Stimulated activated naive B cell treated with anti-CD40 and anti-IgM and Interleukin-4, amounts not matched to agents 10 μg/mL and 1 μg/mL and 100 μg/mL, for 72 hours (primary cell): ENCODE measurements around the gene PCYT2.
"Not testable (repeated sequence)": the region's sequence is repeated elsewhere in the genome, so short reads cannot be mapped to it uniquely, and the experiment has no call there.

Source experiments
- ATAC-seq, 2 donors: fragments of 150-1000 bp; cut with Tn5 transposase; replicated peaks; 2 replicates each; pipeline ENCODE4 v1.10.0; 2021; ENCODE audit warnings: moderate library complexity in 1 of 2
- DNase-seq: peaks from one replicate; pipeline ENCODE4 v3.0.0; 2021
- H3K27ac Mint-ChIP-seq: one replicate; pipeline ENCODE4 v1.8.0; 2022; ENCODE audit warnings: mild to moderate bottlenecking, mixed read lengths
- H3K27me3 Mint-ChIP-seq, 2 donors: one replicate each; pipeline ENCODE4 v1.8.0; 2022; ENCODE audit warnings: mixed read lengths in 2 of 2
- H3K36me3 Mint-ChIP-seq, 2 donors: one replicate each; pipeline ENCODE4 v1.8.0; 2022; ENCODE audit warnings: mixed read lengths in 2 of 2, mild to moderate bottlenecking in 1 of 2
- H3K4me1 Mint-ChIP-seq, 2 donors: one replicate each; pipeline ENCODE4 v1.8.0; 2022; ENCODE audit warnings: mixed read lengths in 2 of 2, mild to moderate bottlenecking in 1 of 2
- H3K4me3 Mint-ChIP-seq, 2 donors: one replicate each; pipeline ENCODE4 v1.8.0; 2022; ENCODE audit warnings: mild to moderate bottlenecking in 2 of 2, mixed read lengths in 2 of 2, moderate library complexity in 1 of 2
- H3K9me3 Mint-ChIP-seq, 2 donors: one replicate each; pipeline ENCODE4 v1.8.0; 2022; ENCODE audit warnings: mixed read lengths in 2 of 2, mild to moderate bottlenecking in 1 of 2

PCYT2 gene

DNA sequence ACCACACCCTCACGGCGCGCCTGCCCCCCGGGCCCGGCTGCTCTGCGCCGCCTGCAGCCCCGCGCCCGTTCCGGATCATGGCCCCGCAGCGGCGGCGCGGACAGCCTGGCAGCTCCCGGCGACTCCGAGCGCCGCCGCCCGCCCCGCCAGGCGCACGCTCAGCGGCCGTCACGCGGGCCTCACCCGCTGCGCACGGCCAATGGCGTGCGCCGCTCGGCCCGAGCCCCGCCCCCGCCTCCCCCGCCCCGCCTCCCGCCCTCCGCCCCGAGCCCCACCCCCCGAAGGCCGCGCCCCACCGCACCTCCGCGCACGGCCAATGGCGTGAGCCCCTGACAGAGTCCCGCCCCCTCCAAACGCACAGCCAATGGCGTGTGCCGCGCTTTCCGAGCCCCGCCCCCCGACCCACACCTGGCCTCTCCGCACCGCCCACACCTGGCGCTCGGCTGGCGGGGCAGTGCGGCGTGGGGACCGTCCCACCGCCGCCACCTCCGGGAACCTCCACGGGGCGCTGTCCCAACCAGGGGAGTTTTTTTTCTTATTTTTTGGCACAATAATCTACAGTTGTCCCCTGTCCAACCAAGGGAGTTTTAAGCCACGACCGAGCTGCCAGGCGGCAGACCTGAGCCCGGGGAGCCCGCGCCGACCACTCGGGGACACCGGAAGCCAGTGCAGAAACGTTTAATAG lies at the start of gene PCYT2:
Gene PCYT2, minus strand, starts transcription at position 123 of the 685 bp plus-strand sequence. Its CDS starts 44 bp downstream, at position 79.
- Mint-ChIP-seq H3K27ac (peak within 1 kb of the TSS; percentile 69), H3K36me3 (peaks cover 46% of the 10 kb centered on the region in 2 donors), H3K27me3 (no peaks in the 10 kb centered on the region), H3K4me3 (peak within 1 kb of the TSS; percentile 81 to 86), H3K9me3 (no peaks in the 10 kb centered on the region), H3K4me1 (peaks cover 21 to 31% of the 10 kb centered on the region in 2 donors)
- peak; percentile 92 to 94 for ATAC-seq
- DNase-seq: peak; percentile 85

GRCh38 chr17:81960130-81960958 lies 49.1 kb upstream of the PCYT2 start:
- DNase-seq (no peak), ATAC-seq (peak in 1 of 2 donors; percentile 2)
- Mint-ChIP-seq H3K27me3 (peaks cover 44 to 56% of the 10 kb centered on the region in 2 donors), H3K36me3 (no peaks in the 10 kb centered on the region), H3K9me3 (no peaks in the 10 kb centered on the region), H3K27ac (no peak overlapping the region), H3K4me3 (peak overlapping the region; percentile 32 to 41), H3K4me1 (peaks cover 4 to 8% of the 10 kb centered on the region in 2 donors)

GRCh38 chr17:81959362-81960129 lies 48.3 kb upstream of the PCYT2 start:
- Mint-ChIP-seq H3K27ac (no peak overlapping the region), H3K4me3 (peak overlapping the region; percentile 74 to 79), H3K27me3 (peaks cover 46 to 56% of the 10 kb centered on the region in 2 donors), H3K36me3 (no peaks in the 10 kb centered on the region), H3K4me1 (peaks cover 4 to 8% of the 10 kb centered on the region in 2 donors), H3K9me3 (no peaks in the 10 kb centered on the region)
- ATAC-seq (peak; percentile 92 to 94), DNase-seq (peak; percentile 50)

- peak overlapping the region; percentile 74 to 79 for H3K4me3 Mint-ChIP-seq
- peak overlapping the region; percentile 90 for H3K27ac Mint-ChIP-seq
- no peaks in the 10 kb centered on the region for H3K9me3 Mint-ChIP-seq
- H3K4me1 Mint-ChIP-seq: peaks cover 4 to 8% of the 10 kb centered on the region in 2 donors
- no peak for ATAC-seq
- no peaks in the 10 kb centered on the region for H3K36me3 Mint-ChIP-seq
- peaks cover 38 to 48% of the 10 kb centered on the region in 2 donors for H3K27me3 Mint-ChIP-seq
- no peak for DNase-seq
Observed at GRCh38 chr17:81958633-81959342, 47.6 kb upstream of the PCYT2 start.

- ATAC-seq (no peak), DNase-seq (no peak)
- peaks cover 36 to 39% of the 10 kb centered on the region in 2 donors for H3K27me3 Mint-ChIP-seq
- H3K9me3 Mint-ChIP-seq: no peaks in the 10 kb centered on the region
- peaks cover 4 to 8% of the 10 kb centered on the region in 2 donors for H3K4me1 Mint-ChIP-seq
- H3K36me3 Mint-ChIP-seq: no peaks in the 10 kb centered on the region
- H3K4me3 Mint-ChIP-seq: no peak overlapping the region
- no peak overlapping the region for H3K27ac Mint-ChIP-seq
Observed at GRCh38 chr17:81957691-81958432, 46.7 kb upstream of the PCYT2 start.

DNA sequence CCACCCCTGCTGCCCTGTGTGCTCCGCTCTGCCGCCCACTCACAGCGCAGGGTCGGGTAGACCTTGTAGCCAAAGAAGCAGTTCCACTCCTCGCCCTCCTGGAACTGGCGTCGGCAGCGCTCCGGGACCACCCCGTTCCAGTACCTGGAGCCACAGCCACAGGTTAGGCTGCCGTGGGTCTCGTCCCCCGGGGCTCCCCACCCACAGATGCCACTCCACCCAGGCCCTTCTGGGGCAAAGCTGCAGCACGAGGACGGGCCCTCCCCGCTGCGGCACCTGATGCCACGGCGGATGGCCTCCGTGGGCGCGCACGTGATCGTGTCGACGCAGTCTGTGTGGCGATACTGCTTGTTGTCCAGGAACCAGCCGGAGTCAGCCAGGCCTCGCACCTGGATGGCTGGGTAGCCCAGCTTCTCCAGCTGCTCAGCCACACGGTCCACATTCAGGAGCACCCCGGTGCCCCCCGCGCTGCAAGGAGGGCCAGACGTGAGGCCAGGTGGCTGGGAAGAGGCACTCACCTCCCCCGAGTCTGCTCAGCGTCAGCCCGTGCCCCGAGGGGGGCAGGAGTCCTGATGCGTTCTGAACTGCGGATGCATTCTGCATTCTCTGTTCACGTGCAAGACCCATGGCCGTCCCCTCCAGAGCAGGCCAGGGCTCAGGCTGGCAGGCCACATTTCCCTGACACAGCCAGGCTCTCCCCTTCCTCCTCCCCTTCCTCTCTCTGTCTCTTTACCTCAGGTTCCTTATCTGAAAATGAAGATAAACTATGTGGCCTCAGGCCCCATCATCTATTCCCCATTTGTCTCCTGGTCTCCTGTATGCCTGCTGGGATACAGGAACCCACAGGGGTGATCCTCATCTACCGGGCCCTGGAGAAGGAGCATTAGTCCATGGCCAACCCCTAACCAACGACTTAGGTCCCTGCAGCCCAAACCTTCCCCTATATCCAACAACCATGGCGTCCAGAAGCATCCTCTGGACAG lies 45.7 kb upstream of the PCYT2 start:
- H3K4me1 Mint-ChIP-seq: peaks cover 4 to 8% of the 10 kb centered on the region in 2 donors
- ATAC-seq (no peak), DNase-seq (no peak)
- H3K27me3 Mint-ChIP-seq: peaks cover 31% of the 10 kb centered on the region in 2 donors
- H3K27ac Mint-ChIP-seq: no peak overlapping the region
- H3K9me3 Mint-ChIP-seq: no peaks in the 10 kb centered on the region
- no peaks in the 10 kb centered on the region for H3K36me3 Mint-ChIP-seq
- no peak overlapping the region for H3K4me3 Mint-ChIP-seq

GRCh38 chr17:81955756-81956544 lies 44.8 kb upstream of the PCYT2 start:
- no peaks in the 10 kb centered on the region for H3K9me3 Mint-ChIP-seq
- H3K36me3 Mint-ChIP-seq: no peaks in the 10 kb centered on the region
- ATAC-seq (no peak), DNase-seq (no peak)
- peaks cover 30 to 31% of the 10 kb centered on the region in 2 donors for H3K27me3 Mint-ChIP-seq
- peaks cover 4 to 8% of the 10 kb centered on the region in 2 donors for H3K4me1 Mint-ChIP-seq
- H3K4me3 Mint-ChIP-seq: no peak overlapping the region
- peak overlapping the region; percentile 20 for H3K27ac Mint-ChIP-seq

GRCh38 chr17:81955058-81955681 lies 44.0 kb upstream of the PCYT2 start:
- Mint-ChIP-seq H3K4me1 (peaks cover 4 to 8% of the 10 kb centered on the region in 2 donors), H3K36me3 (no peaks in the 10 kb centered on the region), H3K4me3 (no peak overlapping the region), H3K9me3 (no peaks in the 10 kb centered on the region), H3K27ac (peak overlapping the region; percentile 22), H3K27me3 (peaks cover 34 to 36% of the 10 kb centered on the region in 2 donors)
- DNase-seq (no peak), ATAC-seq (no peak)

DNA sequence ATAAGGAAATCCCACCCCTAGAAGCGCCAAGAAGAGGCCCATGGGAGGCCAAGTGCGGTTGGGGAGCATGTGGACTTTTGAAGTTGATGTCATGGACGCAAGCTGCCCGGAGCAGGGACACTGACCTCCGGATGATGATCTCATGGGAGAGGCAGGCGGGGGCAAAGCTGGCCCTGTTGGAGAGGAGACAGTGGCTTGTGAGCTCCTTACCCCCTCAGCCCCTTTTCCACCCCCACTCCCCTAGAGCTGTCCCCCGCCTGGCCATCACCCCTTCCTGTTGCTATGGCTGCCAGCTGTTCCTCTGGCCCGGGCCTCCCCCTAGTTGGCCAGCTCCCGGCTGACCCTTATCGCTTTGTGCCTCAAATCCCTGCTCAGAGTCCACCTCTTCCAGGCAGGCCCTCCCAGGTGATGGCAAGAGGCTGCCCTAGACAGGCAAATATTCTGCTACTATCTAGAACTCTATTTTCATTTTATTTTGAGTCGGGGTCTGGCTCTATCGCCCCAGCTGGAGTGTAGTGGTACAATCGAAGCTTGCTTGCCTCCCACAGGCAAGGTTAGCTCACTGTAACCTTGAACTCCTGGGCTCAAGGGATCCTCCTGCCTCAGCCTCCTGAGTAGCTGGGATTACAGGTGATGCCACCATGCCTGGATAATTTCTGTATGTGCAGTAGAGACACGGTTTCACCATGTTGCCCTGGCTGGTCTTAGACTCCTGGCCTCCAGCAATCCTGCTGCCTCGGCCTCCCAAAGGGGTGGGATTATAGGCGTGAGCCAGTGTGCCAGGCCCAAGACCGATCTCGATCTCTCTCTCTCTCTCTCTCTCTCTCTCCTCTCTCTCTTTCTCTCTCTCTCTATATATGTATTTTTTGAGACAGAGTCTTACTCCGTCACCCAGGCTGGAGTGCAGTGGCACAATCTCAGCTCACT lies 43.2 kb upstream of the PCYT2 start:
- peaks cover 34 to 36% of the 10 kb centered on the region in 2 donors for H3K27me3 Mint-ChIP-seq
- no peak overlapping the region for H3K4me3 Mint-ChIP-seq
- no peaks in the 10 kb centered on the region for H3K9me3 Mint-ChIP-seq
- H3K27ac Mint-ChIP-seq: peak overlapping the region; percentile 22
- ATAC-seq (no peak), DNase-seq (no peak)
- H3K4me1 Mint-ChIP-seq: peaks cover 4 to 8% of the 10 kb centered on the region in 2 donors
- H3K36me3 Mint-ChIP-seq: no peaks in the 10 kb centered on the region

- not testable (repeated sequence) for ATAC-seq, DNase-seq, H3K4me3 Mint-ChIP-seq, H3K9me3 Mint-ChIP-seq, H3K4me1 Mint-ChIP-seq, H3K36me3 Mint-ChIP-seq, H3K27ac Mint-ChIP-seq
- H3K27me3 Mint-ChIP-seq: peaks cover 28 to 34% of the 10 kb centered on the region in 2 donors
Observed at GRCh38 chr17:81953443-81953842, 42.2 kb upstream of the PCYT2 start.
